Measurements from ENCODE around the gene PCDHA1. TPM values are rescaled to one million over a fixed set of nuclear protein-coding genes. Genes with fewer than 3 reads are reported as not detected.

PCDHA1 gene
- total RNA-seq, 2 donors from 2014 or later = not detected

Other genes starting within 250 kb of the PCDHA1 start
- gene EIF4EBP3, start 238.5 kb upstream of the PCDHA1 start, total RNA-seq = 10 to 100 TPM; 27.2 to 32.9 TPM
- 10 to 100 TPM; 25.1 to 39.0 TPM for gene SRA1, start 228.7 kb upstream of the PCDHA1 start, total RNA-seq
- 10 to 100 TPM; 19.6 to 26.5 TPM for gene APBB3, start 221.5 kb upstream of the PCDHA1 start, total RNA-seq
- gene SLC35A4, start 221.3 kb upstream of the PCDHA1 start, total RNA-seq = 100 to 1,000 TPM in 1 of 2 donors, 10 to 100 TPM in 1; 89.7 to 121 TPM
- 10 to 100 TPM; 35.5 to 65.7 TPM for gene CD14, start 153.0 kb upstream of the PCDHA1 start, total RNA-seq
- gene TMCO6, start 146.7 kb upstream of the PCDHA1 start, total RNA-seq = 10 to 100 TPM; 11.4 to 16.1 TPM
- gene NDUFA2, start 138.5 kb upstream of the PCDHA1 start, total RNA-seq = 10 to 100 TPM; 88.1 to 89.3 TPM
- gene IK, start 138.3 kb upstream of the PCDHA1 start, total RNA-seq = 10 to 100 TPM; 60.4 to 77.4 TPM
- gene WDR55, start 121.2 kb upstream of the PCDHA1 start, total RNA-seq = 10 to 100 TPM; 38.2 to 46.3 TPM
- 1 to 10 TPM in 1 of 2 donors, under 1 TPM in 1; 0.78 to 1.0 TPM for gene DND1, start 112.6 kb upstream of the PCDHA1 start, total RNA-seq
- 10 to 100 TPM; 48.6 to 53.7 TPM for gene HARS1, start 94.8 kb upstream of the PCDHA1 start, total RNA-seq
- gene HARS2, start 94.7 kb upstream of the PCDHA1 start, total RNA-seq = 10 to 100 TPM; 37.6 to 38.9 TPM
- gene ZMAT2, start 85.7 kb upstream of the PCDHA1 start, total RNA-seq = 10 to 100 TPM; 41.4 to 49.9 TPM
- not detected for gene PCDHA2, start 8.7 kb downstream of the PCDHA1 start, total RNA-seq
- under 1 TPM; 0.06 to 0.28 TPM for gene PCDHA3, start 14.9 kb downstream of the PCDHA1 start, total RNA-seq
- 1 to 10 TPM in 1 of 2 donors, under 1 TPM in 1; 0.39 to 1.1 TPM for gene PCDHA4, start 20.9 kb downstream of the PCDHA1 start, total RNA-seq
- under 1 TPM; 0.06 to 0.09 TPM for gene PCDHA5, start 35.5 kb downstream of the PCDHA1 start, total RNA-seq
- gene PCDHA6, start 41.8 kb downstream of the PCDHA1 start, total RNA-seq = under 1 TPM; 0.22 to 0.31 TPM
- gene PCDHA7, start 48.1 kb downstream of the PCDHA1 start, total RNA-seq = under 1 TPM; 0.17 to 0.27 TPM
- gene PCDHA8, start 55.0 kb downstream of the PCDHA1 start, total RNA-seq = not detected
- gene PCDHA9, start 62.2 kb downstream of the PCDHA1 start, total RNA-seq = under 1 TPM; 0.08 to 0.15 TPM
- gene PCDHA10, start 69.8 kb downstream of the PCDHA1 start, total RNA-seq = under 1 TPM; 0.20 to 0.24 TPM
- under 1 TPM; 0.08 to 0.09 TPM for gene PCDHA11, start 82.8 kb downstream of the PCDHA1 start, total RNA-seq
- under 1 TPM; 0.08 to 0.18 TPM for gene PCDHA12, start 89.2 kb downstream of the PCDHA1 start, total RNA-seq
- under 1 TPM in 1 of 2 donors, not detected in 1; 0.12 TPM for gene PCDHA13, start 96.0 kb downstream of the PCDHA1 start, total RNA-seq
- under 1 TPM; 0.15 to 0.28 TPM for gene PCDHAC1, start 140.2 kb downstream of the PCDHA1 start, total RNA-seq
- gene PCDHAC2, start 180.3 kb downstream of the PCDHA1 start, total RNA-seq = under 1 TPM; 0.47 to 0.58 TPM

Measured in left colon (tissue), 2 donors.